ENCODE results near the gene SLC9A9. TPM values are rescaled to one million over a fixed set of nuclear protein-coding genes. Genes with fewer than 3 reads are reported as not detected.
A peak's percentile ranks its signal among the peaks of the same experiment; 100 is the strongest.
"Not testable (repeated sequence)": the region's sequence is repeated elsewhere in the genome, so short reads cannot be mapped to it uniquely, and the experiment has no call there.

Gene SLC9A9
- total RNA-seq, 3 donors from 2014 or later (not counting 1 experiment from before 2014, with no cell fraction given), result 24.0 to 29.1 (median 27.2) TPM

DNA sequence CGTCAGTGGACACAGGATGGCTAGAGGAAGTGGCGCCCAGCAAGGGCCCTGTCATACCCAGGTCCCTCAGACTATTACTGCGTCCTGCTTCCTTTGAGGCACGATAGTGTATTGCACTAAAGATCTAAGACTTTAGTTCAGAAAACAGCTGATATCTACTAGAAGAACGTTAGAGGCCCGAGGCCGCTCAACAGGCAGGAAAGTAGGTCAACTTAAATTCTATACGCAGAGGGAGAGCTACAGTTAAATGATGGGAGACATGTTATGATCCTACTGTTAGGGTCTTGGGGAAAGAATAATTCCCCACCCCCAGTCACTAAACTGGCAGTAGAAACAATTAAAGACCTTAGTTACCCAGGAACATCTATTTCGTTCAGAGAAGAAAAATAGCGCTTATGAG, 410.9 kb downstream of the SLC9A9 start:
- peaks cover 5 to 15% of the 10 kb centered on the region in 2 donors for H3K4me1 Mint-ChIP-seq
- WGBS (ENCODE audit: insufficient coverage), result 93% methylated on average over 10 of the region's 10 CpGs
- no peaks in the 10 kb centered on the region for H3K36me3 Mint-ChIP-seq
- H3K27me3 Mint-ChIP-seq (ENCODE audit: low read depth in 2 of 2), result no peaks in the 10 kb centered on the region
- Histone ChIP-seq H3K4me1 (ENCODE audit: control insufficient read depth, insufficient read depth, low read length) (no peaks in the 10 kb centered on the region), H3K27me3 (ENCODE audit: control insufficient read depth, insufficient read depth, low read length) (no peaks in the 10 kb centered on the region), H3K9me3 (ENCODE audit: control insufficient read depth, insufficient read depth, low read length) (no peaks in the 10 kb centered on the region), H3K4me3 (ENCODE audit: low read length) (no peak overlapping the region), H3K36me3 (ENCODE audit: control insufficient read depth, insufficient read depth, low read length) (no peaks in the 10 kb centered on the region), H3K27ac (ENCODE audit: low read length) (no peak overlapping the region)
- intact Hi-C loops (cut with micrococcal nuclease), result no loop called here
- no peaks in the 10 kb centered on the region for H3K9me3 Mint-ChIP-seq
- DNase-seq (no peak), ATAC-seq (no peak)
- H3K4me3 Mint-ChIP-seq, result no peak overlapping the region
- peak overlapping the region in 1 of 2 donors; percentile 35 for H3K27ac Mint-ChIP-seq
- TF ChIP-seq CTCF (IDR thresholded peaks at IDR 0.05), result no peak

DNA sequence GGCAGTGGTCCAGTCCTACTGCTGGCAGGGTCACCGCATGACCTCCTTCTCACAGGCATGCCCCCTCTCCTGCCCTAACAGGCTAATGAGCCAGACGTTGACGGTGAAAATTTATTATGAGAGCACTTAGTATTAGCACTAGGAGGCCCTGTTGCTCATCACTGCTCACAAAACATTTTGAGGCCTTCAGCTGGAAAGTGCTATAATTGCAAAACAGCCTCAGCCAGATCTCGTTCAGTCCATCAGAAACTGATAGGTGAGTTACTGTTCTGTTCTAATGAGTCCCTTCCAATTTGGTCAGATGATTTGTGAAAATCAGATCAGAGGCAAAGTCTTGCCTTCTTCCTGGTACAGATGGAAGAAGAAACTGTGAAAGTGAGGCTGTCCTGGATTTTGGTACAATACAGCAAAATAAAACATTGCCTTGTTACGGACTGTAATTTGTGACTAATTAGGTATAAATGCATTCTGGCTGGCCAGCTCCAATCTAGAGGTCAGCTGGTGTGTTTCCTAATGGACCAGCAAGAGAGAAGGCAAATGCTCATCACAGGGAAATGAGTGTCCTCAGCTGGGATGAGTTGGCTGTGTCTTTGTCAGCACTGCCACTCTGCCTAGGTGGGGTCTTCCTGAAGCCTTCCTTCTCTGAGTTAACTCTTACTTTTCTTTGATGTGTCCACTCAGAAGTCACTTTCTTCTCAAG, 411.9 kb downstream of the SLC9A9 start:
- no peak overlapping the region for H3K27ac Mint-ChIP-seq
- no peak for ATAC-seq
- intact Hi-C loops (cut with micrococcal nuclease), result no loop called here

DNA sequence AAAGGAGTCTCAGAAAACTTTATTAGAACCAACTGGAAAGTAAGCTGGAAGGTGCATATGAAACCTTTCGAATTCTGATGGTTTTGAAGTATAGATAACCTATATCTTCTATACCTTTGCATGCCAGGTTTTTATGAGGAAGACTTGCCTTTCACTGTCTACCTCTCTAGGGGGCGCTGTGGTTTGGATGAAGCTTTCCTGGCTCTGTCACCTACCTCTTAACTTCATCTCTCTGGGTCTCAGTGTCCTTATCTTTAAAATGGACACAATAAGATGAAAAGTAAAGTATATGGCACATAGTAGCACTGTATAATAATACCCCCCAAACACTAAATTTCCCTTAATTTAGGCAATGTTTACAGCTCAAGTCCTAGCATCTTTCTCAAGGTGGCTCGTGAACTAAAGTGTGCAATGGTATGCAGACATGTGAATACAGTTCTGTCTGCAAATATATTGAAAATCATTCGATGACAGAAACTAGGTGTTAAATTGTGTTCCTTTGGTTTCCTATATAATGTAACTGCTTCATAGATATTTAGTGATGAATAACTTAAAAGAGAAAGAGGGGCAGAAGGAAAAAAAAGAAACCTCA, 414.4 kb downstream of the SLC9A9 start:
- DNase-seq (peak in 1 of 2 donors; percentile 37), ATAC-seq (no peak)
- no peak overlapping the region for H3K4me3 ChIP-seq (ENCODE audit: low read length)
- TF ChIP-seq CTCF (IDR thresholded peaks at IDR 0.05), result peak; percentile 45
- peaks cover 0 to 41% of the 10 kb centered on the region in 2 donors for H3K4me1 Mint-ChIP-seq
- no peaks in the 10 kb centered on the region for H3K36me3 Mint-ChIP-seq
- intact Hi-C loops (cut with micrococcal nuclease), result no loop called here
- H3K27ac ChIP-seq (ENCODE audit: low read length), result no peak overlapping the region
- H3K9me3 Mint-ChIP-seq, result no peaks in the 10 kb centered on the region
- H3K27me3 Mint-ChIP-seq (ENCODE audit: low read depth in 2 of 2), result no peaks in the 10 kb centered on the region
- H3K4me3 Mint-ChIP-seq, result no peak overlapping the region
- H3K9me3 ChIP-seq (ENCODE audit: control insufficient read depth, insufficient read depth, low read length), result no peaks in the 10 kb centered on the region
- no peaks in the 10 kb centered on the region for H3K4me1 ChIP-seq (ENCODE audit: control insufficient read depth, insufficient read depth, low read length)
- WGBS (ENCODE audit: insufficient coverage), result 79% methylated on average over 2 of the region's 4 CpGs
- no peak overlapping the region for H3K27ac Mint-ChIP-seq
- no peaks in the 10 kb centered on the region for H3K36me3 ChIP-seq (ENCODE audit: control insufficient read depth, insufficient read depth, low read length)
- H3K27me3 ChIP-seq (ENCODE audit: control insufficient read depth, insufficient read depth, low read length), result no peaks in the 10 kb centered on the region

More for the DNA sequence above, 411.9 kb downstream of the SLC9A9 start:
- H3K36me3 ChIP-seq (ENCODE audit: control insufficient read depth, insufficient read depth, low read length), result no peaks in the 10 kb centered on the region
- 92% methylated on average over 5 of the region's 5 CpGs for WGBS (ENCODE audit: insufficient coverage)
- H3K27me3 Mint-ChIP-seq (ENCODE audit: low read depth in 2 of 2), result no peaks in the 10 kb centered on the region
- H3K4me3 Mint-ChIP-seq, result no peak overlapping the region
- no peak for DNase-seq
- no peak for TF ChIP-seq CTCF (IDR thresholded peaks at IDR 0.05)
- H3K4me1 Mint-ChIP-seq, result peaks cover 5 to 22% of the 10 kb centered on the region in 2 donors
- H3K27ac ChIP-seq (ENCODE audit: low read length), result no peak overlapping the region
- H3K27me3 ChIP-seq (ENCODE audit: control insufficient read depth, insufficient read depth, low read length), result no peaks in the 10 kb centered on the region
- no peak overlapping the region for H3K4me3 ChIP-seq (ENCODE audit: low read length)
- no peaks in the 10 kb centered on the region for H3K36me3 Mint-ChIP-seq
- no peaks in the 10 kb centered on the region for H3K9me3 ChIP-seq (ENCODE audit: control insufficient read depth, insufficient read depth, low read length)
- no peaks in the 10 kb centered on the region for H3K4me1 ChIP-seq (ENCODE audit: control insufficient read depth, insufficient read depth, low read length)
- H3K9me3 Mint-ChIP-seq, result no peaks in the 10 kb centered on the region

- H3K4me3 Mint-ChIP-seq; H3K4me1 ChIP-seq (ENCODE audit: control insufficient read depth, insufficient read depth, low read length); H3K9me3 ChIP-seq (ENCODE audit: control insufficient read depth, insufficient read depth, low read length); H3K27ac ChIP-seq (ENCODE audit: low read length); H3K9me3 Mint-ChIP-seq; ATAC-seq; intact Hi-C loops (cut with micrococcal nuclease); H3K27me3 Mint-ChIP-seq (ENCODE audit: low read depth in 2 of 2); H3K27me3 ChIP-seq (ENCODE audit: control insufficient read depth, insufficient read depth, low read length); H3K4me3 ChIP-seq (ENCODE audit: low read length); H3K36me3 Mint-ChIP-seq; H3K36me3 ChIP-seq (ENCODE audit: control insufficient read depth, insufficient read depth, low read length); DNase-seq: not testable (repeated sequence)
- Mint-ChIP-seq H3K27ac (peak overlapping the region in 1 of 2 donors; percentile 41), H3K4me1 (peaks cover 5 to 47% of the 10 kb centered on the region in 2 donors)
- 91% methylated on average over 6 of the region's 7 CpGs for WGBS (ENCODE audit: insufficient coverage)
Observed at GRCh38 chr3:143431298-143431697, 417.0 kb downstream of the SLC9A9 start.

Measured in natural killer cell (primary cell).